WI38 (cell line): ENCODE data around the gene NPLOC4.

Experiments used
- H3K4me3 ChIP-seq: 2 replicates; pipeline ENCODE4 v1.5.1; 2011; ENCODE audit warnings: low read depth, mild to moderate bottlenecking, control low read depth, low read length
- TF ChIP-seq, protein P1 (sequence below): IDR thresholded peaks from 2 replicates; pipeline ENCODE4 v1.5.1; 2012; ENCODE audit warnings: low read depth, mild to moderate bottlenecking, control low read depth, low read length

Gene NPLOC4

GRCh38 chr17:81650951-81651350, 14.0 kb upstream of the NPLOC4 start:
- H3K4me3 ChIP-seq, result no peak overlapping the region
- TF ChIP-seq, protein P1, sequence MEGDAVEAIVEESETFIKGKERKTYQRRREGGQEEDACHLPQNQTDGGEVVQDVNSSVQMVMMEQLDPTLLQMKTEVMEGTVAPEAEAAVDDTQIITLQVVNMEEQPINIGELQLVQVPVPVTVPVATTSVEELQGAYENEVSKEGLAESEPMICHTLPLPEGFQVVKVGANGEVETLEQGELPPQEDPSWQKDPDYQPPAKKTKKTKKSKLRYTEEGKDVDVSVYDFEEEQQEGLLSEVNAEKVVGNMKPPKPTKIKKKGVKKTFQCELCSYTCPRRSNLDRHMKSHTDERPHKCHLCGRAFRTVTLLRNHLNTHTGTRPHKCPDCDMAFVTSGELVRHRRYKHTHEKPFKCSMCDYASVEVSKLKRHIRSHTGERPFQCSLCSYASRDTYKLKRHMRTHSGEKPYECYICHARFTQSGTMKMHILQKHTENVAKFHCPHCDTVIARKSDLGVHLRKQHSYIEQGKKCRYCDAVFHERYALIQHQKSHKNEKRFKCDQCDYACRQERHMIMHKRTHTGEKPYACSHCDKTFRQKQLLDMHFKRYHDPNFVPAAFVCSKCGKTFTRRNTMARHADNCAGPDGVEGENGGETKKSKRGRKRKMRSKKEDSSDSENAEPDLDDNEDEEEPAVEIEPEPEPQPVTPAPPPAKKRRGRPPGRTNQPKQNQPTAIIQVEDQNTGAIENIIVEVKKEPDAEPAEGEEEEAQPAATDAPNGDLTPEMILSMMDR, result no peak

GRCh38 chr17:81648707-81649085, 11.8 kb upstream of the NPLOC4 start:
- TF ChIP-seq, protein P1, result no peak
- no peak overlapping the region for H3K4me3 ChIP-seq

DNA sequence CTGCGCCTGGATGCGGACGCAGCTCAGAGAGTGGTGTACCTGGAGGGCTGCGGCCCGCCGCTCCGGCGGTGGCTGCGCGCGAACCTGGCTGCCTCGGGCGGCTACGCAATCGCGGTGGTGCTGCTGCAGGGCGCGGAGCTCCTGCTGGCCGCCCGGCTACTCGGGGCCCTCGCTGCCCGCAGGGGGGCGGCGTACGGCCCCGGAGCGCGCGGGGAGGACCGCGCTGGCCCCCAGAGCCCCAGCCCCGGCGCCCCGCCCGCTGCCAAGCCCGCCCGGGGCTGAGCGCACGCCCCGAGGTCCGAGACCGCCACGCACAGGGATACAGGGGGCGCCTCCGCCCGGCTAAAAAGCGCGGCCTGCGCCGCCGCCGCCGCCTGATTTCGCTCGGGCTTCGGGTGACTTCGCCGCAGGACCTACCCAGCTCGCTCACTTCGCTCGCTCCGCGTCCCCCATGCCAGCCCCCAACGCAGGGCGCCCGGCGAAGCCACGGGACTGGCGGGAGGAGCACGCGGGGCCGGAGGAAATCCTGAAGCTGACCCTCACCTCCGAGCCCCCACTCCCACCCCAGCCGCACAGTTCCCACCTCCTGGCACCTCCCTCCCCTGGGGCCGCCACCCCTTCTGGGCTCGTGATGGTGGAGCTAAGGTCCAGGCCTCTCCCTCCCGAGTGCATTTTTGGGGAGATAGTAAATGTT, 11.2 kb upstream of the NPLOC4 start:
- no peak overlapping the region for H3K4me3 ChIP-seq
- TF ChIP-seq, protein P1, result no peak

DNA sequence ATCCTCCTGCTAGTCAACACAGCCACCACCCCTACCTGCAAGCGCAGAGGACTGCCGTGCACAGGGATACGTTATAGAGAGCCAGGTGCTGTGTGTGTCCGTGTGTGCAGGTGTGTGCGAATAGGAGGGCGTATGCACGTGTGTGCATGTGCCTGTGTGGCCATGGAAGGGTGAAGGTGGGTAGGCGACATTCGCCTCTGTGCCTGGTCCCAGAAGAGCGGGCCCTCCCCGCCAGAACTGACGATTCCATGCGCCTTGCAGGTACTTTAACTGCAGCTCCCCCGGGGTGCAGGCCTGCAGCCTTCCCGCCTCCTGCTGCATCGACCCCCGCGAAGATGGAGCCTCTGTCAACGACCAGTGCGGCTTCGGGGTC, 10.7 kb upstream of the NPLOC4 start:
- TF ChIP-seq, protein P1, result no peak
- no peak overlapping the region for H3K4me3 ChIP-seq

- TF ChIP-seq, protein P1, result no peak
- no peak overlapping the region for H3K4me3 ChIP-seq
Measured at GRCh38 chr17:81646869-81647600, 10.1 kb upstream of the NPLOC4 start.

GRCh38 chr17:81644976-81645952, 8.4 kb upstream of the NPLOC4 start:
- TF ChIP-seq, protein P1, result no peak
- H3K4me3 ChIP-seq, result no peak overlapping the region
